HG03457 (cell line): ENCODE results near the gene TGOLN2.

Source experiments
- ATAC-seq: cut with Tn5 transposase; IDR thresholded peaks from one replicate; pipeline ENCODE4 v1.9.1; 2021; ENCODE audit warnings: moderate number of reproducible peaks; ENCODE audit not compliant: unreplicated experiment

Gene TGOLN2

GRCh38 chr2:85269959-85270358 lies 57.8 kb downstream of the TGOLN2 start:
- no peak for ATAC-seq
